Placental epithelial cell (primary cell): Measurements from ENCODE around the gene RBMY1B. TPM values are rescaled to one million over a fixed set of nuclear protein-coding genes. Genes with fewer than 3 reads are reported as not detected.

Source experiments
- total RNA-seq: library from RNA; depleted of rRNA; stranded (reverse); fragments of >200 nt; gene quantifications from 2 replicates; pipeline ENCODE4 v1.2.3, GENCODE V29; 2012

Gene RBMY1B
- not detected in 2 replicates for total RNA-seq

DNA sequence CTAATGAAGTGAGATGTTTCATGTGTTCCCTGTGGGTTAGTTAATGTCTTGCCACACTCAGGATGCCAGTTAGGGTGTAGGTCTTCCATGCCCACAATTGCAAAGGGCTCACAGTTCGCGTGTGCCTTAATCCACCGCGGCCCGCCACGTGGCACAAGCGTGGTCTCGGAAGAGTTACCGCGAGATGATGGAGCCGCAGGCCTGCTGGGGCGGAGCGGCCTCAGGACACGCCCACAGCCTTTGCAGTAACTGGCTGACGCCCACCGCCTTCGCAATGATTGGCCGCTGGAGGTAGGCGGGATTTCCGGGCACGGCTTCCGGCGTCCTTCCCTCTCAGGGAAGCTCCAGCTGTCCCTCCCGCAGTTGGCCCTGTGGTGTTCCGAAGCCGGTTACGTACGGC is at the start of gene RBMY1B:
Gene RBMY1B (plus strand): TSS at position 301 of the 400 bp plus-strand sequence. CDS start 2,013 bp downstream, outside the sequence.

DNA sequence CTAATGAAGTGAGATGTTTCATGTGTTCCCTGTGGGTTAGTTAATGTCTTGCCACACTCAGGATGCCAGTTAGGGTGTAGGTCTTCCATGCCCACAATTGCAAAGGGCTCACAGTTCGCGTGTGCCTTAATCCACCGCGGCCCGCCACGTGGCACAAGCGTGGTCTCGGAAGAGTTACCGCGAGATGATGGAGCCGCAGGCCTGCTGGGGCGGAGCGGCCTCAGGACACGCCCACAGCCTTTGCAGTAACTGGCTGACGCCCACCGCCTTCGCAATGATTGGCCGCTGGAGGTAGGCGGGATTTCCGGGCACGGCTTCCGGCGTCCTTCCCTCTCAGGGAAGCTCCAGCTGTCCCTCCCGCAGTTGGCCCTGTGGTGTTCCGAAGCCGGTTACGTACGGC is 23.4 kb downstream of the RBMY1B start, which contains the start of gene RBMY1A1:
Gene RBMY1A1 (plus strand): TSS at position 301 of the 400 bp plus-strand sequence. CDS start 2,013 bp downstream, outside the sequence.

Other genes starting within 250 kb of the RBMY1B start
- gene RBMY1A1, start 23.5 kb downstream of the RBMY1B start, total RNA-seq: not detected in 2 replicates